SK-N-SH (cell line): ENCODE data around the gene ATP1A4. TPM values are rescaled to one million over a fixed set of nuclear protein-coding genes. Genes with fewer than 3 reads are reported as not detected.

ENCODE experiments used
- CTCF ChIA-PET: fragments of 300-600, 350-600 bp; formaldehyde crosslinking; extraction: SDS; loops from one replicate; lab custom pipeline; 2021; lab: Yijun Ruan, JAX
- POLR2A ChIA-PET: fragments of 350-600 bp; sonication (Branson Sonifier 250); formaldehyde crosslinking; extraction: SDS; loops from one replicate; lab custom pipeline; 2020; ENCODE audit warnings: antibody characterized with exemption, inconsistent platforms; lab: Yijun Ruan, JAX
- DNase-seq: peaks from one replicate; pipeline ENCODE4 v3.0.0; 2012
- H2AFZ ChIP-seq: fragments of 200-600 bp; sonication (generic); 2 replicates; pipeline ENCODE4 v1.8.1; 2016; ENCODE audit warnings: antibody characterized with exemption, mild to moderate bottlenecking, low read depth
- H3F3A ChIP-seq: fragments of 200-600 bp; sonication (generic); replicated peaks from 2 replicates; pipeline ENCODE3; 2016; ENCODE audit warnings: antibody characterized with exemption, mild to moderate bottlenecking; ENCODE audit not compliant: insufficient read depth
- H3K27ac ChIP-seq, 2 experiments: fragments of 200-500 bp in 1 of 2; fragments of 200-600 bp in 1 of 2; sonication (Bioruptor generic) in 1 of 2; sonication (generic), shearing (Covaris generic) in 1 of 2; 2 replicates each; pipeline versions ENCODE4 v1.5.1 to v1.6.1; 2014 to 2016; ENCODE audit warnings: low read depth in 2 of 2, inconsistent platforms in 1 of 2, low read length in 1 of 2, mild to moderate bottlenecking in 1 of 2, mixed read lengths in 1 of 2
- H3K27me3 ChIP-seq: fragments of 200-600 bp; sonication (generic), shearing (Covaris generic); 2 replicates; pipeline ENCODE4 v1.6.1; 2016; ENCODE audit warnings: mixed run types; ENCODE audit not compliant: insufficient read depth
- H3K36me3 ChIP-seq, 2 experiments: fragments of 200-500 bp in 1 of 2; fragments of 200-600 bp in 1 of 2; sonication (Bioruptor generic) in 1 of 2; sonication (generic) in 1 of 2; replicated peaks in 1 of 2; 2 replicates each; pipeline versions ENCODE3 to v1.5.1; 2014 to 2016; ENCODE audit warnings: low read length in 1 of 2, mild to moderate bottlenecking in 1 of 2; ENCODE audit not compliant: insufficient read depth in 2 of 2, control insufficient read depth in 1 of 2
- H3K4me1 ChIP-seq, 2 experiments: fragments of 200-500 bp in 1 of 2; fragments of 200-600 bp in 1 of 2; sonication (Bioruptor generic) in 1 of 2; sonication (generic), shearing (Covaris generic) in 1 of 2; 2 replicates each; pipeline versions ENCODE4 v1.5.1 to v1.6.1; 2014 to 2016; ENCODE audit warnings: low read depth in 1 of 2, low read length in 1 of 2, mixed run types in 1 of 2; ENCODE audit not compliant: insufficient read depth in 2 of 2, control insufficient read depth in 1 of 2
- H3K4me2 ChIP-seq: fragments of 200-600 bp; sonication (generic), shearing (Covaris generic); 2 replicates; pipeline ENCODE4 v1.6.1; 2017; ENCODE audit warnings: mixed run types
- H3K4me3 ChIP-seq, 2 experiments: fragments of 200-500 bp in 1 of 2; fragments of 200-600 bp in 1 of 2; sonication (Bioruptor generic) in 1 of 2; sonication (generic), shearing (Covaris generic) in 1 of 2; 2 replicates each; pipeline versions ENCODE4 v1.5.1 to v1.8.1; 2014 to 2016; ENCODE audit warnings: low read depth in 2 of 2, inconsistent platforms in 1 of 2, low read length in 1 of 2, mild to moderate bottlenecking in 1 of 2, mixed read lengths in 1 of 2, moderate library complexity in 1 of 2
- H3K79me2 ChIP-seq: fragments of 200-600 bp; sonication (generic); 2 replicates; pipeline ENCODE4 v1.8.1; 2017; ENCODE audit warnings: mild to moderate bottlenecking; ENCODE audit not compliant: insufficient read depth
- H3K9ac ChIP-seq: fragments of 200-600 bp; sonication (generic); 2 replicates; pipeline ENCODE4 v1.6.1; 2017; ENCODE audit warnings: mixed run types
- H3K9me2 ChIP-seq: fragments of 200-600 bp; sonication (generic); 2 replicates; pipeline ENCODE4 v1.6.1; 2017; ENCODE audit warnings: mixed run types
- H3K9me3 ChIP-seq: fragments of 200-600 bp; sonication (generic); 2 replicates; pipeline ENCODE4 v1.6.1; 2017; ENCODE audit warnings: mixed run types, mild to moderate bottlenecking, moderate library complexity
- H4K20me1 ChIP-seq: fragments of 200-600 bp; sonication (generic); 2 replicates; pipeline ENCODE4 v1.6.1; 2017; ENCODE audit warnings: mild to moderate bottlenecking, mixed run types; ENCODE audit not compliant: insufficient read depth
- CHD2 ChIP-seq: fragments of 150-350 bp; IDR thresholded peaks from 2 replicates; pipeline ENCODE4 v1.6.1; 2018; ENCODE audit warnings: low read length; ENCODE audit not compliant: partially characterized antibody
- EP300 ChIP-seq, 2 experiments: IDR thresholded peaks; 2 replicates each; pipeline versions ENCODE4 v1.4.0 to v1.6.1; 2012; ENCODE audit warnings: borderline replicate concordance in 1 of 2, low read depth in 1 of 2, low read length in 1 of 2
- FOSL2 ChIP-seq: IDR thresholded peaks from 2 replicates; pipeline ENCODE4 v1.4.0; 2012; ENCODE audit warnings: low read depth, mild to moderate bottlenecking, moderate library complexity, borderline replicate concordance
- GABPA ChIP-seq: IDR thresholded peaks from 2 replicates; pipeline ENCODE4 v1.4.0; 2012; ENCODE audit warnings: low read depth, mild to moderate bottlenecking
- JUND ChIP-seq: IDR thresholded peaks from 2 replicates; pipeline ENCODE4 v1.4.0; 2012
- NRF1 ChIP-seq: IDR thresholded peaks from 2 replicates; pipeline ENCODE4 v1.6.1; 2012; ENCODE audit warnings: low read depth, mild to moderate bottlenecking, low read length
- RAD21 ChIP-seq: IDR thresholded peaks from 2 replicates; pipeline ENCODE4 v1.6.1; 2012; ENCODE audit warnings: mild to moderate bottlenecking, low read length
- RXRA ChIP-seq: IDR thresholded peaks from 2 replicates; pipeline ENCODE4 v1.4.0; 2012; ENCODE audit warnings: low read depth, mild to moderate bottlenecking, borderline replicate concordance
- SMC3 ChIP-seq: IDR thresholded peaks from 2 replicates; pipeline ENCODE4 v1.6.1; 2012; ENCODE audit warnings: low read depth, low read length, improper control_type of control experiment
- TAF1 ChIP-seq: IDR thresholded peaks from 2 replicates; pipeline ENCODE4 v1.6.1; 2012; ENCODE audit warnings: low read depth, mild to moderate bottlenecking, low read length, moderate library complexity, borderline replicate concordance
- TCF12 ChIP-seq: IDR thresholded peaks from 2 replicates; pipeline ENCODE4 v1.4.0; 2012
- TEAD4 ChIP-seq: IDR thresholded peaks from 2 replicates; pipeline ENCODE4 v1.4.0; 2012; ENCODE audit warnings: mild to moderate bottlenecking, borderline replicate concordance; ENCODE audit not compliant: insufficient read depth
- YY1 ChIP-seq: IDR thresholded peaks from 2 replicates; pipeline ENCODE4 v1.4.0; 2012; ENCODE audit warnings: low read depth, mild to moderate bottlenecking
- WGBS: methylation state at CpG from one replicate; pipeline ENCODE4 v1.1.6; 2017; ENCODE audit warnings: low lambda C conversion rate; 5-methylcytosine and 5-hydroxymethylcytosine counted together
- polyA plus RNA-seq, 3 experiments: library from polyadenylated mRNA; depleted of rRNA; stranded (reverse); fragments of >200 nt; gene quantifications; 2 replicates each; pipeline ENCODE4 v1.2.3, GENCODE V29; 2012
- TF ChIP-seq, protein P1 (sequence below): fragments of 200-600 bp; sonication (generic); IDR thresholded peaks from 2 replicates; pipeline ENCODE4 v1.6.1; 2017; ENCODE audit warnings: antibody characterized with exemption, mild to moderate bottlenecking, moderate library complexity
- TF ChIP-seq, protein P2 (sequence below): IDR thresholded peaks from 2 replicates; pipeline ENCODE4 v1.6.1; 2012; ENCODE audit warnings: mild to moderate bottlenecking, low read depth, low read length, moderate library complexity
- TF ChIP-seq, protein P3 (sequence below): IDR thresholded peaks from 2 replicates; pipeline ENCODE4; 2012

Gene ATP1A4
- polyA plus RNA-seq, 1 of the 3 experiments (the other 2 are of a cell fraction) = not detected

DNA sequence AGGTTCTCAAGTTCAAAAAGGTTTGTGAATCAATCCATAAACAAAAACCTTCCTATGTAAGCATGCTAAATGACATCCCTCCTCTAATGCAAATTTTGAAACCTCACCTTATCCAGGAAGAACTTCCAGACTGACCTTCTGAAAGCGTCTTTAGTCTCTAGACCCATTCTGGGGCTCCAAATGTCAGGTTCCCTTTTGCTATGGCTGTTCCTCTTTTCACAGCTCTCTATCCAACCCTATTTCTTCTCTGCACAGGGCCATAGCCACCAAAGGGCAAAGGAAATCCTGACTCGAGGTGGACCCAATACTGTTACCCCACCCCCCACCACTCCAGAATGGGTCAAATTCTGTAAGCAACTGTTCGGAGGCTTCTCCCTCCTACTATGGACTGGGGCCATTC, 3.4 kb downstream of the ATP1A4 start:
- Histone ChIP-seq H3K4me1 (0 out of 4 replicates have a peak, but pooled peaks cover 0 to 3% of the 10 kb centered on the region in 2 experiments), H3K9ac (no peak overlapping the region), H3K4me2 (no peak overlapping the region), H2AFZ (no peak overlapping the region), H3K27me3 (no peaks in the 10 kb centered on the region; the same call in 1 of the 2 replicates), H3F3A (no peaks in the 10 kb centered on the region), H3K9me3 (no peaks in the 10 kb centered on the region), H3K27ac (no peak overlapping the region), H3K4me3 (no peak overlapping the region), H4K20me1 (no peaks in the 10 kb centered on the region), H3K36me3 (no peaks in the 10 kb centered on the region), H3K9me2 (no peaks in the 10 kb centered on the region), H3K79me2 (no peaks in the 10 kb centered on the region)
- 52% methylated on average over 3 of the region's 3 CpGs for WGBS
- CTCF ChIA-PET = interaction anchor here (1.1 to 1.4 kb wide), 2 partner anchors 38 to 53 kb away, joined by 4 to 5 read pairs; no protein-coding TSS in a partner anchor
- no peak for DNase-seq
- TF ChIP-seq SMC3 (no peak), RAD21 (no peak)
- POLR2A ChIA-PET = no interaction called here

DNA sequence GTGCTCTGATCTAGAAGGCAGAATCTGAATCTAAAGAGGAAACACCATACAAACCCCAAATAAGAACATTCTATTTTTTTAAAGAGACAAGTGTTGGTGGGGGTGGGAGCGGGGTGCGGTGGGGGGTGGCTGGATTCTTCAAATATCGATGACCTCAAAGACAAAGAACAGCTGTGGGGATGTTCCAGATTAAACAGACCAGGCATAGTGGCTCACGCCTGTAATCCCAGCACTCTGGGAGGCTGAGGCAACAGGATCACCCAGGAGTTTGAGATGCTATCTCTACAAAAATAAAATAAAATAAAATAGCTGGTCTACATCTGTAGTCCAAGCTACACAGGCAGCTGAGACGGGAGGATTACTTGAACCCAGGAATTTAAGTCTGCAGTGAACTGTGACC, 5.0 kb downstream of the ATP1A4 start:
- no peaks in the 10 kb centered on the region for H3F3A ChIP-seq
- H3K36me3 ChIP-seq = no peaks in the 10 kb centered on the region
- no peaks in the 10 kb centered on the region for H3K4me1 ChIP-seq
- H4K20me1 ChIP-seq = no peaks in the 10 kb centered on the region
- no peak for DNase-seq
- no peak overlapping the region for H2AFZ ChIP-seq
- no peak overlapping the region for H3K9ac ChIP-seq
- POLR2A ChIA-PET = no interaction called here
- CTCF ChIA-PET = interaction anchor here (1.0 to 2.1 kb wide), 4 partner anchors 8 to 56 kb away, joined by 3 to 4 read pairs (median 3); no protein-coding TSS in a partner anchor
- TF ChIP-seq TAF1 (no peak), NRF1 (no peak), SMC3 (no peak)
- TF ChIP-seq, protein P1, sequence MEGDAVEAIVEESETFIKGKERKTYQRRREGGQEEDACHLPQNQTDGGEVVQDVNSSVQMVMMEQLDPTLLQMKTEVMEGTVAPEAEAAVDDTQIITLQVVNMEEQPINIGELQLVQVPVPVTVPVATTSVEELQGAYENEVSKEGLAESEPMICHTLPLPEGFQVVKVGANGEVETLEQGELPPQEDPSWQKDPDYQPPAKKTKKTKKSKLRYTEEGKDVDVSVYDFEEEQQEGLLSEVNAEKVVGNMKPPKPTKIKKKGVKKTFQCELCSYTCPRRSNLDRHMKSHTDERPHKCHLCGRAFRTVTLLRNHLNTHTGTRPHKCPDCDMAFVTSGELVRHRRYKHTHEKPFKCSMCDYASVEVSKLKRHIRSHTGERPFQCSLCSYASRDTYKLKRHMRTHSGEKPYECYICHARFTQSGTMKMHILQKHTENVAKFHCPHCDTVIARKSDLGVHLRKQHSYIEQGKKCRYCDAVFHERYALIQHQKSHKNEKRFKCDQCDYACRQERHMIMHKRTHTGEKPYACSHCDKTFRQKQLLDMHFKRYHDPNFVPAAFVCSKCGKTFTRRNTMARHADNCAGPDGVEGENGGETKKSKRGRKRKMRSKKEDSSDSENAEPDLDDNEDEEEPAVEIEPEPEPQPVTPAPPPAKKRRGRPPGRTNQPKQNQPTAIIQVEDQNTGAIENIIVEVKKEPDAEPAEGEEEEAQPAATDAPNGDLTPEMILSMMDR = no peak
- TF ChIP-seq, all 33 proteins: peak for 0
- Histone ChIP-seq H3K9me3 (no peaks in the 10 kb centered on the region), H3K27ac (no peak overlapping the region), H3K4me3 (no peak overlapping the region), H3K9me2 (no peaks in the 10 kb centered on the region), H3K79me2 (no peaks in the 10 kb centered on the region), H3K27me3 (no peaks in the 10 kb centered on the region; the same call in 1 of the 2 replicates), H3K4me2 (no peak overlapping the region)
- 37% methylated on average over 5 of the region's 5 CpGs for WGBS

DNA sequence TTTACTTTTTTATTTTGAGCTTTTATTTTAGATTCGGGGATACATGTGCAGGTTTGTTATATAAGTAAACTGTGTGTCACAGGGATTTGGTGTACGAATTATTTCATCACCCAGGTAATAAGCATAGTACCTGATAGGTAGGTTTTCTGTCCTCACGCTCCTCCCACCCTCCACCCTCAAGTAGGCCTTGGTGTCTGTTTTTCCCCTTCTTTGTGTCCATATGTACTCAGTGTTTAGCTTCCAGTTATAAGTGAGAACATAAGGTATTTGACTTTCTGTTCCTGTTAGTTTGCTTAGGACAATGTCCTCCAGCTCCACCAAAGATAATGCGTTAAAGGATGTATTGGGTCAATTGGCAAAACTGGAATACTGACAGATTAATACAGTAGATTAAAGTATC, 5.8 kb downstream of the ATP1A4 start:
- no peak for DNase-seq
- POLR2A ChIA-PET = no interaction called here
- H2AFZ ChIP-seq = no peak overlapping the region
- CTCF ChIA-PET = interaction anchor here (1.2 to 2.1 kb wide), 3 partner anchors 9 to 56 kb away, joined by 3 to 4 read pairs (median 3); no protein-coding TSS in a partner anchor
- no peaks in the 10 kb centered on the region for H3K4me1 ChIP-seq
- H3K9me3 ChIP-seq = no peaks in the 10 kb centered on the region
- H3K27ac ChIP-seq = no peak overlapping the region
- no peak overlapping the region for H3K4me3 ChIP-seq
- no peaks in the 10 kb centered on the region; the same call in 1 of the 2 replicates for H3K27me3 ChIP-seq
- no peaks in the 10 kb centered on the region for H4K20me1 ChIP-seq
- H3K36me3 ChIP-seq = no peaks in the 10 kb centered on the region
- no peaks in the 10 kb centered on the region for H3K79me2 ChIP-seq
- H3K9ac ChIP-seq = no peak overlapping the region
- H3K9me2 ChIP-seq = no peaks in the 10 kb centered on the region
- H3K4me2 ChIP-seq = no peak overlapping the region
- WGBS = 62% methylated on average over 4 of the region's 4 CpGs
- no peaks in the 10 kb centered on the region for H3F3A ChIP-seq
- TF ChIP-seq EP300 (IDR thresholded peaks at IDR 0.05; ENCODE audit: borderline replicate concordance in 1 of 2, low read depth in 1 of 2, low read length in 1 of 2) (no peak), JUND (no peak), RAD21 (no peak), GABPA (no peak), TCF12 (no peak), RXRA (no peak), FOSL2 (no peak), CHD2 (no peak), TEAD4 (no peak), YY1 (no peak)
- TF ChIP-seq, protein P2, sequence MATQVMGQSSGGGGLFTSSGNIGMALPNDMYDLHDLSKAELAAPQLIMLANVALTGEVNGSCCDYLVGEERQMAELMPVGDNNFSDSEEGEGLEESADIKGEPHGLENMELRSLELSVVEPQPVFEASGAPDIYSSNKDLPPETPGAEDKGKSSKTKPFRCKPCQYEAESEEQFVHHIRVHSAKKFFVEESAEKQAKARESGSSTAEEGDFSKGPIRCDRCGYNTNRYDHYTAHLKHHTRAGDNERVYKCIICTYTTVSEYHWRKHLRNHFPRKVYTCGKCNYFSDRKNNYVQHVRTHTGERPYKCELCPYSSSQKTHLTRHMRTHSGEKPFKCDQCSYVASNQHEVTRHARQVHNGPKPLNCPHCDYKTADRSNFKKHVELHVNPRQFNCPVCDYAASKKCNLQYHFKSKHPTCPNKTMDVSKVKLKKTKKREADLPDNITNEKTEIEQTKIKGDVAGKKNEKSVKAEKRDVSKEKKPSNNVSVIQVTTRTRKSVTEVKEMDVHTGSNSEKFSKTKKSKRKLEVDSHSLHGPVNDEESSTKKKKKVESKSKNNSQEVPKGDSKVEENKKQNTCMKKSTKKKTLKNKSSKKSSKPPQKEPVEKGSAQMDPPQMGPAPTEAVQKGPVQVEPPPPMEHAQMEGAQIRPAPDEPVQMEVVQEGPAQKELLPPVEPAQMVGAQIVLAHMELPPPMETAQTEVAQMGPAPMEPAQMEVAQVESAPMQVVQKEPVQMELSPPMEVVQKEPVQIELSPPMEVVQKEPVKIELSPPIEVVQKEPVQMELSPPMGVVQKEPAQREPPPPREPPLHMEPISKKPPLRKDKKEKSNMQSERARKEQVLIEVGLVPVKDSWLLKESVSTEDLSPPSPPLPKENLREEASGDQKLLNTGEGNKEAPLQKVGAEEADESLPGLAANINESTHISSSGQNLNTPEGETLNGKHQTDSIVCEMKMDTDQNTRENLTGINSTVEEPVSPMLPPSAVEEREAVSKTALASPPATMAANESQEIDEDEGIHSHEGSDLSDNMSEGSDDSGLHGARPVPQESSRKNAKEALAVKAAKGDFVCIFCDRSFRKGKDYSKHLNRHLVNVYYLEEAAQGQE = no peak
- TF ChIP-seq, protein P3, sequence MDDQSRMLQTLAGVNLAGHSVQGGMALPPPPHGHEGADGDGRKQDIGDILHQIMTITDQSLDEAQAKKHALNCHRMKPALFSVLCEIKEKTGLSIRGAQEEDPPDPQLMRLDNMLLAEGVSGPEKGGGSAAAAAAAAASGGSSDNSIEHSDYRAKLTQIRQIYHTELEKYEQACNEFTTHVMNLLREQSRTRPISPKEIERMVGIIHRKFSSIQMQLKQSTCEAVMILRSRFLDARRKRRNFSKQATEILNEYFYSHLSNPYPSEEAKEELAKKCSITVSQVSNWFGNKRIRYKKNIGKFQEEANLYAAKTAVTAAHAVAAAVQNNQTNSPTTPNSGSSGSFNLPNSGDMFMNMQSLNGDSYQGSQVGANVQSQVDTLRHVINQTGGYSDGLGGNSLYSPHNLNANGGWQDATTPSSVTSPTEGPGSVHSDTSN = no peak
